A549 (cell line): ENCODE data around the gene HLCS. TPM values are rescaled to one million over a fixed set of nuclear protein-coding genes. Genes with fewer than 3 reads are reported as not detected.

ENCODE experiments used
- ATAC-seq, 2 experiments: fragments of 200-7000 bp in 1 of 2; fragments of >200 bp in 1 of 2; cut with Nextera tagmentation in 1 of 2; cut with Tn5 transposase in 1 of 2; 3 replicates each; pipeline versions ENCODE4 v1.8.0 to v1.9.1; 2018 to 2020; ENCODE audit warnings: mild to moderate bottlenecking in 1 of 2, moderate library complexity in 1 of 2
- CTCF ChIA-PET: fragments of 300-600 bp; sonication (Branson Sonifier 250); formaldehyde crosslinking; extraction: SDS; loops from one replicate; lab custom pipeline; 2021; ENCODE audit warnings: antibody characterized with exemption, inconsistent platforms; lab: Yijun Ruan, JAX
- POLR2A ChIA-PET: fragments of 350-600 bp; formaldehyde crosslinking; extraction: SDS; loops from one replicate; lab custom pipeline; 2021; ENCODE audit warnings: antibody characterized with exemption, inconsistent platforms; lab: Yijun Ruan, JAX
- DNase-seq, 2 experiments: peaks; one replicate each; pipeline versions ENCODE4 v3.0.0 to v3.0.0-alpha.2; 2011 to 2016; ENCODE audit warnings: low read depth in 1 of 2, low spot score in 1 of 2
- FAIRE-seq: peaks from 2 replicates; lab custom pipeline; 2011; peaks lifted over from hg19 to GRCh38; lab: Jason Lieb, UNC
- H3K27ac ChIP-seq, 2 experiments: fragments of >200 bp; sonication (Bioruptor Twin); formaldehyde crosslinking; 3 replicates each; pipeline ENCODE4 v1.5.1; 2016 to 2017
- H3K4me1 ChIP-seq: fragments of >200 bp; sonication (Bioruptor Twin); formaldehyde crosslinking; 3 replicates; pipeline ENCODE4 v1.6.1; 2016
- H3K4me2 ChIP-seq: fragments of >200 bp; sonication (Bioruptor Twin); formaldehyde crosslinking; 3 replicates; pipeline ENCODE4 v1.6.1; 2016
- H3K4me3 ChIP-seq: fragments of >200 bp; sonication (Bioruptor Twin); formaldehyde crosslinking; 3 replicates; pipeline ENCODE4 v1.5.1; 2016
- H3K9me3 ChIP-seq: fragments of >200 bp; sonication (Bioruptor Twin); formaldehyde crosslinking; 3 replicates; pipeline ENCODE4 v1.6.1; 2016
- BHLHE40 ChIP-seq: IDR thresholded peaks from 2 replicates; pipeline ENCODE4 v1.6.1; 2012; ENCODE audit warnings: low read depth, low read length, inconsistent platforms
- CBX2 ChIP-seq: fragments of 200-600 bp; sonication (generic); IDR thresholded peaks from 2 replicates; pipeline ENCODE4 v1.6.1; 2016; ENCODE audit warnings: low read depth, mild to moderate bottlenecking, borderline replicate concordance
- CHD2 ChIP-seq: fragments of 150-350 bp; IDR thresholded peaks from 2 replicates; pipeline ENCODE4 v1.6.1; 2014; ENCODE audit warnings: low read length; ENCODE audit not compliant: partially characterized antibody
- CHD4 ChIP-seq: fragments of 200-600 bp; sonication (generic); IDR thresholded peaks from 2 replicates; pipeline ENCODE4 v1.6.1; 2016; ENCODE audit warnings: antibody characterized with exemption, mild to moderate bottlenecking, borderline replicate concordance
- EHF ChIP-seq: fragments of 250-450 bp; sonication (Bioruptor Pico); IDR thresholded peaks from 2 replicates; pipeline ENCODE4 v1.5.0; 2020; ENCODE audit warnings: mild to moderate bottlenecking
- EHMT2 ChIP-seq: fragments of 200-600 bp; sonication (generic); IDR thresholded peaks from 2 replicates; pipeline ENCODE4 v1.6.1; 2016; ENCODE audit warnings: antibody characterized with exemption, low read depth, mild to moderate bottlenecking, moderate library complexity
- ESRRA ChIP-seq: fragments of 150-350 bp; IDR thresholded peaks from 2 replicates; pipeline ENCODE4 v1.6.1; 2014; ENCODE audit warnings: mild to moderate bottlenecking, low read length, borderline replicate concordance
- FOSB ChIP-seq: fragments of 250-450 bp; sonication (Bioruptor Pico); IDR thresholded peaks from 2 replicates; pipeline ENCODE4 v1.5.0; 2020; ENCODE audit warnings: mild to moderate bottlenecking, moderate library complexity
- FOSL2 ChIP-seq, 2 experiments: fragments of 450-650 bp in 1 of 2; fragments of >200 bp in 1 of 2; sonication (Bioruptor Twin) in 1 of 2; formaldehyde crosslinking; IDR thresholded peaks; 2 replicates each; pipeline versions ENCODE4 v1.5.0 to v1.6.1; 2016 to 2020; ENCODE audit warnings: mild to moderate bottlenecking in 1 of 2, moderate library complexity in 1 of 2
- HEYL ChIP-seq: fragments of 250-450 bp; sonication (Bioruptor Pico); IDR thresholded peaks from 2 replicates; pipeline ENCODE4 v1.8.0; 2021; ENCODE audit warnings: mild to moderate bottlenecking, moderate library complexity
- HOXA7 ChIP-seq: fragments of 250-450 bp; sonication (Bioruptor Pico); IDR thresholded peaks from 2 replicates; pipeline ENCODE4 v1.5.0; 2020; ENCODE audit warnings: mild to moderate bottlenecking, moderate library complexity
- HOXB5 ChIP-seq: fragments of 250-450 bp; sonication (Bioruptor Pico); IDR thresholded peaks from 2 replicates; pipeline ENCODE4 v1.5.0; 2020; ENCODE audit warnings: mild to moderate bottlenecking, moderate library complexity
- KDM5A ChIP-seq: fragments of 200-600 bp; sonication (generic); IDR thresholded peaks from 2 replicates; pipeline ENCODE4 v1.6.1; 2016; ENCODE audit warnings: antibody characterized with exemption, mild to moderate bottlenecking
- MAZ ChIP-seq: fragments of 150-350 bp; IDR thresholded peaks from 2 replicates; pipeline ENCODE4 v1.6.1; 2014; ENCODE audit warnings: antibody characterized with exemption, low read depth, low read length, borderline replicate concordance
- NFE2L2 ChIP-seq: fragments of 150-350 bp; conservative IDR thresholded peaks from 2 replicates; pipeline ENCODE4 v1.6.1; 2014; ENCODE audit warnings: low read length
- PHF8 ChIP-seq: fragments of 200-600 bp; sonication (generic); IDR thresholded peaks from 2 replicates; pipeline ENCODE4 v1.6.1; 2016; ENCODE audit warnings: low read depth, mild to moderate bottlenecking, antibody characterized with exemption, moderate library complexity, borderline replicate concordance
- POLR2AphosphoS2 ChIP-seq: conservative IDR thresholded peaks from 2 replicates; pipeline ENCODE4 v1.6.1; 2012; ENCODE audit warnings: low read length, improper control_type of control experiment, inconsistent platforms
- RFX5 ChIP-seq: fragments of 450-650 bp; IDR thresholded peaks from 2 replicates; pipeline ENCODE4 v1.7.1; 2014; ENCODE audit warnings: antibody characterized with exemption, mild to moderate bottlenecking, moderate library complexity
- RNF2 ChIP-seq: fragments of 200-600 bp; sonication (generic); IDR thresholded peaks from 2 replicates; pipeline ENCODE4 v1.6.1; 2016; ENCODE audit warnings: low read depth, mild to moderate bottlenecking, antibody characterized with exemption, moderate library complexity, borderline replicate concordance
- SMC3 ChIP-seq: fragments of >200 bp; sonication (Bioruptor Twin); formaldehyde crosslinking; IDR thresholded peaks from 3 replicates; pipeline ENCODE4 v1.6.1; 2018; ENCODE audit warnings: inconsistent platforms
- SREBF2 ChIP-seq: fragments of 450-650 bp; IDR thresholded peaks from 2 replicates; pipeline ENCODE4 v1.6.1; 2014; ENCODE audit warnings: mild to moderate bottlenecking, moderate library complexity
- TFCP2L1 ChIP-seq: fragments of 250-450 bp; sonication (Bioruptor Pico); IDR thresholded peaks from 2 replicates; pipeline ENCODE4 v1.5.0; 2021; ENCODE audit warnings: mild to moderate bottlenecking
- ZSCAN20 ChIP-seq: fragments of 250-450 bp; sonication (Bioruptor Pico); IDR thresholded peaks from 2 replicates; pipeline ENCODE4 v1.8.0; 2022; ENCODE audit warnings: mild to moderate bottlenecking, moderate library complexity
- WGBS: methylation state at CpG from one replicate; pipeline ENCODE4 v1.1.6; 2017; ENCODE audit errors: missing lambda C conversion rate; 5-methylcytosine and 5-hydroxymethylcytosine counted together
- polyA plus RNA-seq, 4 experiments: library from polyadenylated mRNA; depleted of rRNA in 3 of 4; stranded (reverse); fragments of >200 nt; fragmentation: RNase III in 1 of 4; extraction: RNeasy Plus Mini Kit Qiagen cat#74134 plus additional on column Dnase treatment in 1 of 4; gene quantifications; 2 replicates in 3 of 4; 3 replicates in 1 of 4; pipeline ENCODE4 v1.2.3, GENCODE V29; 2011 to 2017
- TF ChIP-seq, protein P1 (sequence below): fragments of 250-450 bp; sonication (Bioruptor Pico); IDR thresholded peaks from 2 replicates; pipeline ENCODE4 v1.5.0; 2020; ENCODE audit warnings: low read depth, mild to moderate bottlenecking, moderate library complexity
- TF ChIP-seq, protein P2 (sequence below): fragments of 200-600 bp; sonication (generic); IDR thresholded peaks from 2 replicates; pipeline ENCODE4 v1.6.1; 2016; ENCODE audit warnings: antibody characterized with exemption, mild to moderate bottlenecking, moderate library complexity
- TF ChIP-seq, protein P3 (sequence below): fragments of 250-450 bp; sonication (Bioruptor Pico); IDR thresholded peaks from 2 replicates; pipeline ENCODE4 v1.5.0; 2021; ENCODE audit warnings: mild to moderate bottlenecking, moderate library complexity, borderline replicate concordance
- TF ChIP-seq, protein P4 (sequence below): IDR thresholded peaks from 2 replicates; pipeline ENCODE4 v1.6.1; 2012
- TF ChIP-seq, protein P5 (sequence below): fragments of >200 bp; sonication (Bioruptor Twin); formaldehyde crosslinking; IDR thresholded peaks from 3 replicates; pipeline ENCODE4 v1.5.1; 2016

The HLCS gene
- polyA plus RNA-seq, 2 of the 4 experiments (the other 2 are of a cell fraction), result 8.4 to 24.3 TPM

DNA sequence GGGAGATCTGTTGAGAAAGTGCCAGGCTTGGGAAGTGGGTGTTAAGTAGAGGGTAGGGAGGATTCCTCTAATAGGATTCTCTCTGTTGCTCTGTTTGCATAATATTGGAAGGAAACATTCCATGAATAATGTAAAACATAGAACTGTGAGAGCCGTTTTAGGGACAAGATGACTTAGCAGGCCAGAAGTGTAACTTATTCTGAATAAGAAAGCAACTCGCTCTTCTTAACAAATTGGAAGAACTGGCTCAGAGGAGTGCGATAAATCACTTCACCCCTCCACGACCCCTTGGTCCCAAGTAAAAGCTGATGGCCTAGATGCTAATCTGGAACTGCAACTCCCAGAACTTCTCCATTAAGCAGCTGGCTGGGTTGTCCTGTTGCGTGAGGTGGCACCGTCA lies 248.5 kb downstream of the HLCS start:
- POLR2A ChIA-PET, result no interaction called here
- DNase-seq (no peak), FAIRE-seq (no peak), ATAC-seq (no peak)
- CTCF ChIA-PET, result no interaction called here
- H3K4me3 ChIP-seq, result no peak overlapping the region
- H3K27ac ChIP-seq, result no peak overlapping the region
- TF ChIP-seq HEYL, result no peak
- TF ChIP-seq FOSL2 (IDR thresholded peaks at IDR 0.05), result no peak
- no peak for TF ChIP-seq FOSL2 (CRISPR knock-in tag; IDR thresholded peaks at IDR 0.05)
- TF ChIP-seq EHMT2, result no peak
- TF ChIP-seq RFX5, result no peak
- TF ChIP-seq, protein P1, sequence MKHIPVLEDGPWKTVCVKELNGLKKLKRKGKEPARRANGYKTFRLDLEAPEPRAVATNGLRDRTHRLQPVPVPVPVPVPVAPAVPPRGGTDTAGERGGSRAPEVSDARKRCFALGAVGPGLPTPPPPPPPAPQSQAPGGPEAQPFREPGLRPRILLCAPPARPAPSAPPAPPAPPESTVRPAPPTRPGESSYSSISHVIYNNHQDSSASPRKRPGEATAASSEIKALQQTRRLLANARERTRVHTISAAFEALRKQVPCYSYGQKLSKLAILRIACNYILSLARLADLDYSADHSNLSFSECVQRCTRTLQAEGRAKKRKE (CRISPR knock-in tag), result no peak
- TF ChIP-seq POLR2AphosphoS2, result no peak
- no peak for TF ChIP-seq MAZ
- TF ChIP-seq ESRRA, result no peak
- TF ChIP-seq, protein P2, sequence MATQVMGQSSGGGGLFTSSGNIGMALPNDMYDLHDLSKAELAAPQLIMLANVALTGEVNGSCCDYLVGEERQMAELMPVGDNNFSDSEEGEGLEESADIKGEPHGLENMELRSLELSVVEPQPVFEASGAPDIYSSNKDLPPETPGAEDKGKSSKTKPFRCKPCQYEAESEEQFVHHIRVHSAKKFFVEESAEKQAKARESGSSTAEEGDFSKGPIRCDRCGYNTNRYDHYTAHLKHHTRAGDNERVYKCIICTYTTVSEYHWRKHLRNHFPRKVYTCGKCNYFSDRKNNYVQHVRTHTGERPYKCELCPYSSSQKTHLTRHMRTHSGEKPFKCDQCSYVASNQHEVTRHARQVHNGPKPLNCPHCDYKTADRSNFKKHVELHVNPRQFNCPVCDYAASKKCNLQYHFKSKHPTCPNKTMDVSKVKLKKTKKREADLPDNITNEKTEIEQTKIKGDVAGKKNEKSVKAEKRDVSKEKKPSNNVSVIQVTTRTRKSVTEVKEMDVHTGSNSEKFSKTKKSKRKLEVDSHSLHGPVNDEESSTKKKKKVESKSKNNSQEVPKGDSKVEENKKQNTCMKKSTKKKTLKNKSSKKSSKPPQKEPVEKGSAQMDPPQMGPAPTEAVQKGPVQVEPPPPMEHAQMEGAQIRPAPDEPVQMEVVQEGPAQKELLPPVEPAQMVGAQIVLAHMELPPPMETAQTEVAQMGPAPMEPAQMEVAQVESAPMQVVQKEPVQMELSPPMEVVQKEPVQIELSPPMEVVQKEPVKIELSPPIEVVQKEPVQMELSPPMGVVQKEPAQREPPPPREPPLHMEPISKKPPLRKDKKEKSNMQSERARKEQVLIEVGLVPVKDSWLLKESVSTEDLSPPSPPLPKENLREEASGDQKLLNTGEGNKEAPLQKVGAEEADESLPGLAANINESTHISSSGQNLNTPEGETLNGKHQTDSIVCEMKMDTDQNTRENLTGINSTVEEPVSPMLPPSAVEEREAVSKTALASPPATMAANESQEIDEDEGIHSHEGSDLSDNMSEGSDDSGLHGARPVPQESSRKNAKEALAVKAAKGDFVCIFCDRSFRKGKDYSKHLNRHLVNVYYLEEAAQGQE, result no peak
- TF ChIP-seq KDM5A, result no peak
- no peak for TF ChIP-seq EHF
- no peak for TF ChIP-seq SMC3
- no peak for TF ChIP-seq CHD4
- no peak for TF ChIP-seq HOXB5 (CRISPR knock-in tag)
- TF ChIP-seq BHLHE40, result no peak
- TF ChIP-seq, protein P3, sequence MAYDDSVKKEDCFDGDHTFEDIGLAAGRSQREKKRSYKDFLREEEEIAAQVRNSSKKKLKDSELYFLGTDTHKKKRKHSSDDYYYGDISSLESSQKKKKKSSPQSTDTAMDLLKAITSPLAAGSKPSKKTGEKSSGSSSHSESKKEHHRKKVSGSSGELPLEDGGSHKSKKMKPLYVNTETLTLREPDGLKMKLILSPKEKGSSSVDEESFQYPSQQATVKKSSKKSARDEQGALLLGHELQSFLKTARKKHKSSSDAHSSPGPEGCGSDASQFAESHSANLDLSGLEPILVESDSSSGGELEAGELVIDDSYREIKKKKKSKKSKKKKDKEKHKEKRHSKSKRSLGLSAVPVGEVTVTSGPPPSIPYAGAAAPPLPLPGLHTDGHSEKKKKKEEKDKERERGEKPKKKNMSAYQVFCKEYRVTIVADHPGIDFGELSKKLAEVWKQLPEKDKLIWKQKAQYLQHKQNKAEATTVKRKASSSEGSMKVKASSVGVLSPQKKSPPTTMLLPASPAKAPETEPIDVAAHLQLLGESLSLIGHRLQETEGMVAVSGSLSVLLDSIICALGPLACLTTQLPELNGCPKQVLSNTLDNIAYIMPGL (CRISPR knock-in tag), result no peak
- WGBS, result 93% methylated on average over 6 of the region's 6 CpGs
- H3K4me2 ChIP-seq, result no peak overlapping the region
- H3K9me3 ChIP-seq, result no peaks in the 10 kb centered on the region
- H3K4me1 ChIP-seq, result no peaks in the 10 kb centered on the region

DNA sequence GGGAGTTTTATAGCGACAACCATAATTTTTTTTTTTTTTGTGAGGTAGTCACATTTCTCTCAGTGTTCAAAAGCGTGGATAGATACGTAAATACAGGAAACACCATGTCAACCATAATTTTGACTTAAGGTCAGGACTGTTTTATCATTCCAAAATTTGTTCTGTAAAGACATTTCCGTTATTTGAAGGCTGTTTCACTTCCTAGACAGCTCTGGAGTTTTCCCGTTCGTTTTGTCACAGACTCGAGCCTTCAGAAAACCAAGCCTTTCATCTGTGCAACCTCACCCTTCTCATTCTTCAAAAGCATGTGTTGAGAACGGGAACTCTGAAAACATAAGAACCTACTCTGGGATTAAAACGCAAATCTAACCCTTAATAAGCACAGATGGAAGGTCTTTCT lies 249.6 kb downstream of the HLCS start:
- H3K27ac ChIP-seq, result no peak overlapping the region
- 98% methylated on average over 9 of the region's 9 CpGs for WGBS
- CTCF ChIA-PET, result no interaction called here
- FAIRE-seq (no peak), DNase-seq (no peak), ATAC-seq (no peak)
- H3K4me3 ChIP-seq, result no peak overlapping the region
- POLR2A ChIA-PET, result no interaction called here
- H3K4me2 ChIP-seq, result no peak overlapping the region
- H3K9me3 ChIP-seq, result no peaks in the 10 kb centered on the region
- no peaks in the 10 kb centered on the region for H3K4me1 ChIP-seq
- TF ChIP-seq KDM5A, result no peak
- no peak for TF ChIP-seq CHD2
- TF ChIP-seq RFX5, result no peak
- TF ChIP-seq ZSCAN20 (CRISPR knock-in tag), result no peak
- TF ChIP-seq, protein P4, sequence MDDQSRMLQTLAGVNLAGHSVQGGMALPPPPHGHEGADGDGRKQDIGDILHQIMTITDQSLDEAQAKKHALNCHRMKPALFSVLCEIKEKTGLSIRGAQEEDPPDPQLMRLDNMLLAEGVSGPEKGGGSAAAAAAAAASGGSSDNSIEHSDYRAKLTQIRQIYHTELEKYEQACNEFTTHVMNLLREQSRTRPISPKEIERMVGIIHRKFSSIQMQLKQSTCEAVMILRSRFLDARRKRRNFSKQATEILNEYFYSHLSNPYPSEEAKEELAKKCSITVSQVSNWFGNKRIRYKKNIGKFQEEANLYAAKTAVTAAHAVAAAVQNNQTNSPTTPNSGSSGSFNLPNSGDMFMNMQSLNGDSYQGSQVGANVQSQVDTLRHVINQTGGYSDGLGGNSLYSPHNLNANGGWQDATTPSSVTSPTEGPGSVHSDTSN, result no peak
- no peak for TF ChIP-seq ESRRA
- no peak for TF ChIP-seq CBX2
- no peak for TF ChIP-seq HOXA7 (CRISPR knock-in tag)
- no peak for TF ChIP-seq RNF2
- TF ChIP-seq NFE2L2, result no peak
- TF ChIP-seq PHF8, result no peak
- TF ChIP-seq TFCP2L1 (CRISPR knock-in tag), result no peak
- TF ChIP-seq FOSB (CRISPR knock-in tag), result no peak
- TF ChIP-seq, protein P5, sequence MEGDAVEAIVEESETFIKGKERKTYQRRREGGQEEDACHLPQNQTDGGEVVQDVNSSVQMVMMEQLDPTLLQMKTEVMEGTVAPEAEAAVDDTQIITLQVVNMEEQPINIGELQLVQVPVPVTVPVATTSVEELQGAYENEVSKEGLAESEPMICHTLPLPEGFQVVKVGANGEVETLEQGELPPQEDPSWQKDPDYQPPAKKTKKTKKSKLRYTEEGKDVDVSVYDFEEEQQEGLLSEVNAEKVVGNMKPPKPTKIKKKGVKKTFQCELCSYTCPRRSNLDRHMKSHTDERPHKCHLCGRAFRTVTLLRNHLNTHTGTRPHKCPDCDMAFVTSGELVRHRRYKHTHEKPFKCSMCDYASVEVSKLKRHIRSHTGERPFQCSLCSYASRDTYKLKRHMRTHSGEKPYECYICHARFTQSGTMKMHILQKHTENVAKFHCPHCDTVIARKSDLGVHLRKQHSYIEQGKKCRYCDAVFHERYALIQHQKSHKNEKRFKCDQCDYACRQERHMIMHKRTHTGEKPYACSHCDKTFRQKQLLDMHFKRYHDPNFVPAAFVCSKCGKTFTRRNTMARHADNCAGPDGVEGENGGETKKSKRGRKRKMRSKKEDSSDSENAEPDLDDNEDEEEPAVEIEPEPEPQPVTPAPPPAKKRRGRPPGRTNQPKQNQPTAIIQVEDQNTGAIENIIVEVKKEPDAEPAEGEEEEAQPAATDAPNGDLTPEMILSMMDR, result no peak
- TF ChIP-seq CHD4, result no peak
- no peak for TF ChIP-seq MAZ
- TF ChIP-seq SREBF2, result no peak
